HEK293 (cell line): ENCODE results near the gene PHLDB2.

Source experiments
- CTCF ChIA-PET: fragments of 350-600 bp; formaldehyde crosslinking; extraction: SDS; loops from one replicate; lab custom pipeline; 2021; ENCODE audit warnings: antibody characterized with exemption; lab: Yijun Ruan, JAX
- POLR2A ChIA-PET: fragments of 300-600 bp; formaldehyde crosslinking; extraction: SDS; loops from one replicate; lab custom pipeline; 2020; ENCODE audit warnings: antibody characterized with exemption, inconsistent platforms; lab: Yijun Ruan, JAX
- H3K27ac ChIP-seq: fragments of 200-500 bp; sonication (Bioruptor generic); 2 replicates; pipeline ENCODE4 v1.5.1; 2014; ENCODE audit warnings: low read depth, low read length, control low read depth, inconsistent platforms; ENCODE audit errors: extremely low read depth
- H3K36me3 ChIP-seq, 2 experiments: fragments of 200-500 bp in 1 of 2; sonication (Bioruptor generic) in 1 of 2; 1 replicate in 1 of 2; 2 replicates in 1 of 2; pipeline ENCODE4 v1.5.1; 2014 to 2017; ENCODE audit warnings: inconsistent platforms in 2 of 2, low read length in 2 of 2; ENCODE audit not compliant: control insufficient read depth in 2 of 2, insufficient read depth in 1 of 2
- H3K4me1 ChIP-seq: fragments of 200-500 bp; sonication (Bioruptor generic); 2 replicates; pipeline ENCODE4 v1.5.1; 2014; ENCODE audit warnings: mild to moderate bottlenecking, low read length, inconsistent platforms; ENCODE audit not compliant: control insufficient read depth, insufficient read depth
- H3K4me3 ChIP-seq: 2 replicates; pipeline ENCODE4 v1.5.1; 2011; ENCODE audit warnings: low read depth, mild to moderate bottlenecking, control low read depth, low read length, moderate library complexity
- H3K9me3 ChIP-seq: fragments of 200-500 bp; sonication (Bioruptor generic); 2 replicates; pipeline ENCODE4 v1.5.1; 2014; ENCODE audit warnings: low read depth, low read length, inconsistent platforms; ENCODE audit not compliant: control insufficient read depth, insufficient read depth
- KLF9 ChIP-seq: fragments of 450-650 bp; formaldehyde crosslinking; IDR thresholded peaks from 2 replicates; pipeline ENCODE4 v1.5.1; 2016; ENCODE audit warnings: missing biosample characterization, missing genetic modification characterization, low read depth
- ZBTB7A ChIP-seq: fragments of 450-650 bp; formaldehyde crosslinking; IDR thresholded peaks from 2 replicates; pipeline ENCODE4 v1.5.1; 2016; ENCODE audit warnings: low read depth, missing biosample characterization, missing genetic modification characterization
- ZFP41 ChIP-seq: fragments of 450-650 bp; formaldehyde crosslinking; IDR thresholded peaks from 2 replicates; pipeline ENCODE4 v1.5.1; 2016; ENCODE audit warnings: missing biosample characterization, missing genetic modification characterization, borderline replicate concordance
- ZIC2 ChIP-seq: fragments of 450-650 bp; formaldehyde crosslinking; IDR thresholded peaks from 2 replicates; pipeline ENCODE4 v1.5.1; 2016; ENCODE audit warnings: missing biosample characterization, missing genetic modification characterization
- ZNF146 ChIP-seq: fragments of 450-650 bp; formaldehyde crosslinking; IDR thresholded peaks from 2 replicates; pipeline ENCODE4 v1.5.1; 2016; ENCODE audit warnings: missing biosample characterization, missing genetic modification characterization
- ZNF174 ChIP-seq: fragments of 450-650 bp; formaldehyde crosslinking; IDR thresholded peaks from 2 replicates; pipeline ENCODE4 v1.5.0; 2017; ENCODE audit warnings: missing biosample characterization, mild to moderate bottlenecking, missing genetic modification characterization
- ZNF341 ChIP-seq: fragments of 450-650 bp; formaldehyde crosslinking; IDR thresholded peaks from 2 replicates; pipeline ENCODE4; 2016; ENCODE audit warnings: low read depth, missing biosample characterization, missing genetic modification characterization
- ZNF555 ChIP-seq: fragments of 450-650 bp; formaldehyde crosslinking; conservative IDR thresholded peaks from 2 replicates; pipeline ENCODE4 v1.5.1; 2017; ENCODE audit warnings: missing biosample characterization, mild to moderate bottlenecking, missing genetic modification characterization, inconsistent platforms
- ZNF610 ChIP-seq: fragments of 450-650 bp; formaldehyde crosslinking; IDR thresholded peaks from 2 replicates; pipeline ENCODE4 v1.5.1; 2016; ENCODE audit warnings: missing biosample characterization, missing genetic modification characterization, borderline replicate concordance
- ZNF621 ChIP-seq: fragments of 450-650 bp; formaldehyde crosslinking; IDR thresholded peaks from 2 replicates; pipeline ENCODE4 v1.5.1; 2017; ENCODE audit warnings: missing biosample characterization, missing genetic modification characterization
- ZNF624 ChIP-seq: fragments of 450-650 bp; formaldehyde crosslinking; IDR thresholded peaks from 2 replicates; pipeline ENCODE4 v1.5.1; 2017; ENCODE audit warnings: missing biosample characterization, missing genetic modification characterization
- ZNF654 ChIP-seq: fragments of 450-650 bp; formaldehyde crosslinking; IDR thresholded peaks from 2 replicates; pipeline ENCODE4 v1.5.1; 2016; ENCODE audit warnings: low read depth, missing biosample characterization, missing genetic modification characterization
- ZNF658 ChIP-seq: fragments of 450-650 bp; formaldehyde crosslinking; IDR thresholded peaks from 2 replicates; pipeline ENCODE4; 2016; ENCODE audit warnings: missing biosample characterization, missing genetic modification characterization
- ZNF664 ChIP-seq: fragments of 450-650 bp; formaldehyde crosslinking; IDR thresholded peaks from 2 replicates; pipeline ENCODE4 v1.5.1; 2016; ENCODE audit warnings: missing biosample characterization, missing genetic modification characterization
- ZNF701 ChIP-seq: fragments of 450-650 bp; formaldehyde crosslinking; IDR thresholded peaks from 2 replicates; pipeline ENCODE4 v1.5.1; 2016; ENCODE audit warnings: missing biosample characterization, missing genetic modification characterization
- ZNF707 ChIP-seq: fragments of 450-650 bp; formaldehyde crosslinking; IDR thresholded peaks from 2 replicates; pipeline ENCODE4 v1.5.1; 2016; ENCODE audit warnings: missing biosample characterization, missing genetic modification characterization
- ZNF843 ChIP-seq: fragments of 450-650 bp; formaldehyde crosslinking; IDR thresholded peaks from 2 replicates; pipeline ENCODE4 v1.5.1; 2016; ENCODE audit warnings: missing biosample characterization, missing genetic modification characterization
- TF ChIP-seq, protein P1 (sequence below): fragments of 450-650 bp; formaldehyde crosslinking; IDR thresholded peaks from 2 replicates; pipeline ENCODE4 v1.5.1; 2017; ENCODE audit warnings: missing biosample characterization, missing genetic modification characterization
- TF ChIP-seq, protein P2 (sequence below): fragments of 450-650 bp; formaldehyde crosslinking; IDR thresholded peaks from 2 replicates; pipeline ENCODE4 v1.5.1; 2016; ENCODE audit warnings: missing biosample characterization, missing genetic modification characterization, borderline replicate concordance
- TF ChIP-seq, protein P3 (sequence below): fragments of 450-650 bp; formaldehyde crosslinking; IDR thresholded peaks from 2 replicates; pipeline ENCODE4 v1.5.1; 2016; ENCODE audit warnings: missing biosample characterization, missing genetic modification characterization
- TF ChIP-seq, protein P4 (sequence below): IDR thresholded peaks from 2 replicates; pipeline ENCODE4 v1.6.1; 2011; ENCODE audit warnings: mild to moderate bottlenecking, low read depth, low read length, borderline replicate concordance
- TF ChIP-seq, protein P5 (sequence below): fragments of 450-650 bp; formaldehyde crosslinking; IDR thresholded peaks from 2 replicates; pipeline ENCODE4 v1.5.1; 2016; ENCODE audit warnings: missing biosample characterization, missing genetic modification characterization
- TF ChIP-seq, protein P6 (sequence below): fragments of 450-650 bp; formaldehyde crosslinking; IDR thresholded peaks from 2 replicates; pipeline ENCODE4 v1.5.1; 2017; ENCODE audit warnings: missing biosample characterization, missing genetic modification characterization

The PHLDB2 gene

DNA sequence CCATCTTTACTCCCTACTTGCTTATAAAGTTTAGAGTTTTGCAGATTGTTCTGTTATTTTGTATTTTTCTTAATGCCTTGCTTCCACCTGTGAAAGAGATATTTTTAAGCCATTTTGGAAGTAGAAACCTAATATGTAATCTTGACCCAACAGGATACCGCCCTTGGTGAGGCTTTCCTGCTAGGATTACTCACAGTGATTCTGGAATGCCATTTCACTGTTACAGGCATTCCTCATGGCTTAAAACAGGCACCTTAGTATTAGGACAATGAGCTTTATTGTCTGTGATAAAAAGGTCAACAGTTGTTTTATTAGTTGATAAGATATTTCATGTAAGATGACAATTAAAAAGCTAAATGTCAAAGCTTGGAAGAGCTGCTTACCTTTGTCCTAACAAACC lies 58.2 kb downstream of the PHLDB2 start (continued):
- TF ChIP-seq ZNF610 (no peak), ZBTB7A (tag by site-specific recombination) (no peak), ZNF707 (tag by site-specific recombination) (no peak), ZNF701 (tag by site-specific recombination) (no peak)
- TF ChIP-seq, protein P1, sequence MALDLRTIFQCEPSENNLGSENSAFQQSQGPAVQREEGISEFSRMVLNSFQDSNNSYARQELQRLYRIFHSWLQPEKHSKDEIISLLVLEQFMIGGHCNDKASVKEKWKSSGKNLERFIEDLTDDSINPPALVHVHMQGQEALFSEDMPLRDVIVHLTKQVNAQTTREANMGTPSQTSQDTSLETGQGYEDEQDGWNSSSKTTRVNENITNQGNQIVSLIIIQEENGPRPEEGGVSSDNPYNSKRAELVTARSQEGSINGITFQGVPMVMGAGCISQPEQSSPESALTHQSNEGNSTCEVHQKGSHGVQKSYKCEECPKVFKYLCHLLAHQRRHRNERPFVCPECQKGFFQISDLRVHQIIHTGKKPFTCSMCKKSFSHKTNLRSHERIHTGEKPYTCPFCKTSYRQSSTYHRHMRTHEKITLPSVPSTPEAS (tag by site-specific recombination): no peak

DNA sequence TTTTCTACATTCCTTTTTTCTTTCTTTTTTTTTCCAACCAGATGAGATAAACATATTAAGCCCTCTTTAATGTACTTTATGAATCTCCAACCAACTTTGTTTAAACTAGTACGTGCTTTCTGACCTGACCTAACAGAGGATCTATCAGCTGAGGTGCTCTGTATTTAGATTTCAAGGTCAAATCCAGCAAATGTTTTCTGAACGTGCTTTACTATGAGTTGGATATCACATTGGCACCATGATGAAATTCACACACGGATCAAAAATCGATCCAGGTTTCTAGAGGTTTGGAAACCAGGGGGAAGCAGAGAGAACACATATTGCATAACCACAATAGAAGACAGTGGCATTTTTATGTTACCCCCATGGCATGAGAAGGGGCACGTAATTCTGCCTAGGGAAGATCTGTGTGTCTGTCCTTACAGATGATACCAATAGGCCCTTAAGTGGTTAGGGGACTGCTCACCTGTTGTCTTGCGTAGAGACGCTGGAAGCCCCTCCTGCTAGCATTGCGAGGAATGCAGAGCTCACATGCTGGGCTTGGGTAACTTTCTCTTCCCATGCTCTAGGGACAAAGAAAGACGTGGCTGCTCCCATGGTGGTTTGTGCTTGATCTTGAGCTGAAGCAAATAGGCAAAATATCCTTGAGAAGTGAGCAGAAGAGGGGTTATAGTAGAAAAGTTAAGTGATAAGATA lies 60.5 kb downstream of the PHLDB2 start:
- no peaks in the 10 kb centered on the region for H3K9me3 ChIP-seq
- no peak overlapping the region for H3K4me3 ChIP-seq
- POLR2A ChIA-PET: no interaction called here
- H3K36me3 ChIP-seq: peaks cover 0 to 37% of the 10 kb centered on the region in 2 experiments; a peak in 1 of 3 replicates
- TF ChIP-seq, protein P2, sequence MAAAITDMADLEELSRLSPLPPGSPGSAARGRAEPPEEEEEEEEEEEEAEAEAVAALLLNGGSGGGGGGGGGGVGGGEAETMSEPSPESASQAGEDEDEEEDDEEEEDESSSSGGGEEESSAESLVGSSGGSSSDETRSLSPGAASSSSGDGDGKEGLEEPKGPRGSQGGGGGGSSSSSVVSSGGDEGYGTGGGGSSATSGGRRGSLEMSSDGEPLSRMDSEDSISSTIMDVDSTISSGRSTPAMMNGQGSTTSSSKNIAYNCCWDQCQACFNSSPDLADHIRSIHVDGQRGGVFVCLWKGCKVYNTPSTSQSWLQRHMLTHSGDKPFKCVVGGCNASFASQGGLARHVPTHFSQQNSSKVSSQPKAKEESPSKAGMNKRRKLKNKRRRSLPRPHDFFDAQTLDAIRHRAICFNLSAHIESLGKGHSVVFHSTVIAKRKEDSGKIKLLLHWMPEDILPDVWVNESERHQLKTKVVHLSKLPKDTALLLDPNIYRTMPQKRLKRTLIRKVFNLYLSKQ (tag by site-specific recombination): no peak
- TF ChIP-seq ZIC2 (tag by site-specific recombination) (no peak), ZNF174 (no peak), ZNF621 (tag by site-specific recombination) (no peak), ZFP41 (tag by site-specific recombination) (no peak), KLF9 (tag by site-specific recombination) (no peak), ZNF658 (tag by site-specific recombination) (no peak), ZNF664 (tag by site-specific recombination) (no peak), ZNF624 (no peak), ZNF146 (tag by site-specific recombination) (no peak), ZNF555 (tag by site-specific recombination) (no peak), ZNF654 (tag by site-specific recombination) (no peak), ZNF341 (tag by site-specific recombination) (no peak), ZNF843 (tag by site-specific recombination) (no peak)
- TF ChIP-seq, protein P1 (tag by site-specific recombination): no peak
- TF ChIP-seq, protein P3, sequence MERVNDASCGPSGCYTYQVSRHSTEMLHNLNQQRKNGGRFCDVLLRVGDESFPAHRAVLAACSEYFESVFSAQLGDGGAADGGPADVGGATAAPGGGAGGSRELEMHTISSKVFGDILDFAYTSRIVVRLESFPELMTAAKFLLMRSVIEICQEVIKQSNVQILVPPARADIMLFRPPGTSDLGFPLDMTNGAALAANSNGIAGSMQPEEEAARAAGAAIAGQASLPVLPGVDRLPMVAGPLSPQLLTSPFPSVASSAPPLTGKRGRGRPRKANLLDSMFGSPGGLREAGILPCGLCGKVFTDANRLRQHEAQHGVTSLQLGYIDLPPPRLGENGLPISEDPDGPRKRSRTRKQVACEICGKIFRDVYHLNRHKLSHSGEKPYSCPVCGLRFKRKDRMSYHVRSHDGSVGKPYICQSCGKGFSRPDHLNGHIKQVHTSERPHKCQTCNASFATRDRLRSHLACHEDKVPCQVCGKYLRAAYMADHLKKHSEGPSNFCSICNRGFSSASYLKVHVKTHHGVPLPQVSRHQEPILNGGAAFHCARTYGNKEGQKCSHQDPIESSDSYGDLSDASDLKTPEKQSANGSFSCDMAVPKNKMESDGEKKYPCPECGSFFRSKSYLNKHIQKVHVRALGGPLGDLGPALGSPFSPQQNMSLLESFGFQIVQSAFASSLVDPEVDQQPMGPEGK (tag by site-specific recombination): no peak
- TF ChIP-seq, protein P4, sequence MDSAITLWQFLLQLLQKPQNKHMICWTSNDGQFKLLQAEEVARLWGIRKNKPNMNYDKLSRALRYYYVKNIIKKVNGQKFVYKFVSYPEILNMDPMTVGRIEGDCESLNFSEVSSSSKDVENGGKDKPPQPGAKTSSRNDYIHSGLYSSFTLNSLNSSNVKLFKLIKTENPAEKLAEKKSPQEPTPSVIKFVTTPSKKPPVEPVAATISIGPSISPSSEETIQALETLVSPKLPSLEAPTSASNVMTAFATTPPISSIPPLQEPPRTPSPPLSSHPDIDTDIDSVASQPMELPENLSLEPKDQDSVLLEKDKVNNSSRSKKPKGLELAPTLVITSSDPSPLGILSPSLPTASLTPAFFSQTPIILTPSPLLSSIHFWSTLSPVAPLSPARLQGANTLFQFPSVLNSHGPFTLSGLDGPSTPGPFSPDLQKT: no peak
- TF ChIP-seq, protein P5, sequence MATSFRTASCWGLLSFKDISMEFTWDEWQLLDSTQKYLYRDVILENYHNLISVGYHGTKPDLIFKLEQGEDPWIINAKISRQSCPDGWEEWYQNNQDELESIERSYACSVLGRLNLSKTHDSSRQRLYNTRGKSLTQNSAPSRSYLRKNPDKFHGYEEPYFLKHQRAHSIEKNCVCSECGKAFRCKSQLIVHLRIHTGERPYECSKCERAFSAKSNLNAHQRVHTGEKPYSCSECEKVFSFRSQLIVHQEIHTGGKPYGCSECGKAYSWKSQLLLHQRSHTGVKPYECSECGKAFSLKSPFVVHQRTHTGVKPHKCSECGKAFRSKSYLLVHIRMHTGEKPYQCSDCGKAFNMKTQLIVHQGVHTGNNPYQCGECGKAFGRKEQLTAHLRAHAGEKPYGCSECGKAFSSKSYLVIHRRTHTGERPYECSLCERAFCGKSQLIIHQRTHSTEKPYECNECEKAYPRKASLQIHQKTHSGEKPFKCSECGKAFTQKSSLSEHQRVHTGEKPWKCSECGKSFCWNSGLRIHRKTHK: no peak
- TF ChIP-seq, protein P6, sequence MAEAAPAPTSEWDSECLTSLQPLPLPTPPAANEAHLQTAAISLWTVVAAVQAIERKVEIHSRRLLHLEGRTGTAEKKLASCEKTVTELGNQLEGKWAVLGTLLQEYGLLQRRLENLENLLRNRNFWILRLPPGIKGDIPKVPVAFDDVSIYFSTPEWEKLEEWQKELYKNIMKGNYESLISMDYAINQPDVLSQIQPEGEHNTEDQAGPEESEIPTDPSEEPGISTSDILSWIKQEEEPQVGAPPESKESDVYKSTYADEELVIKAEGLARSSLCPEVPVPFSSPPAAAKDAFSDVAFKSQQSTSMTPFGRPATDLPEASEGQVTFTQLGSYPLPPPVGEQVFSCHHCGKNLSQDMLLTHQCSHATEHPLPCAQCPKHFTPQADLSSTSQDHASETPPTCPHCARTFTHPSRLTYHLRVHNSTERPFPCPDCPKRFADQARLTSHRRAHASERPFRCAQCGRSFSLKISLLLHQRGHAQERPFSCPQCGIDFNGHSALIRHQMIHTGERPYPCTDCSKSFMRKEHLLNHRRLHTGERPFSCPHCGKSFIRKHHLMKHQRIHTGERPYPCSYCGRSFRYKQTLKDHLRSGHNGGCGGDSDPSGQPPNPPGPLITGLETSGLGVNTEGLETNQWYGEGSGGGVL (tag by site-specific recombination): no peak
- TF ChIP-seq, all 188 proteins: peak for 0
- no peak overlapping the region for H3K27ac ChIP-seq
- CTCF ChIA-PET: interaction anchor here (0.6 kb wide), 1 partner anchor 76 kb away, joined by 3 read pairs; no protein-coding TSS in a partner anchor
- no peaks in the 10 kb centered on the region for H3K4me1 ChIP-seq
